Stimulated activated CD4-positive, alpha-beta T cell treated with anti-CD3 and anti-CD28 coated beads, Interleukin-1b, Interleukin-23, amount 100 ng/mL, for 24 hours (primary cell): ENCODE measurements around the gene MUC5AC.

ENCODE experiments used
- DNase-seq, 4 experiments: peaks; one replicate each; pipeline ENCODE4 v3.0.0-alpha.2; 2020; ENCODE audit warnings: low read depth in 4 of 4, low spot score in 1 of 4

The MUC5AC gene

DNA sequence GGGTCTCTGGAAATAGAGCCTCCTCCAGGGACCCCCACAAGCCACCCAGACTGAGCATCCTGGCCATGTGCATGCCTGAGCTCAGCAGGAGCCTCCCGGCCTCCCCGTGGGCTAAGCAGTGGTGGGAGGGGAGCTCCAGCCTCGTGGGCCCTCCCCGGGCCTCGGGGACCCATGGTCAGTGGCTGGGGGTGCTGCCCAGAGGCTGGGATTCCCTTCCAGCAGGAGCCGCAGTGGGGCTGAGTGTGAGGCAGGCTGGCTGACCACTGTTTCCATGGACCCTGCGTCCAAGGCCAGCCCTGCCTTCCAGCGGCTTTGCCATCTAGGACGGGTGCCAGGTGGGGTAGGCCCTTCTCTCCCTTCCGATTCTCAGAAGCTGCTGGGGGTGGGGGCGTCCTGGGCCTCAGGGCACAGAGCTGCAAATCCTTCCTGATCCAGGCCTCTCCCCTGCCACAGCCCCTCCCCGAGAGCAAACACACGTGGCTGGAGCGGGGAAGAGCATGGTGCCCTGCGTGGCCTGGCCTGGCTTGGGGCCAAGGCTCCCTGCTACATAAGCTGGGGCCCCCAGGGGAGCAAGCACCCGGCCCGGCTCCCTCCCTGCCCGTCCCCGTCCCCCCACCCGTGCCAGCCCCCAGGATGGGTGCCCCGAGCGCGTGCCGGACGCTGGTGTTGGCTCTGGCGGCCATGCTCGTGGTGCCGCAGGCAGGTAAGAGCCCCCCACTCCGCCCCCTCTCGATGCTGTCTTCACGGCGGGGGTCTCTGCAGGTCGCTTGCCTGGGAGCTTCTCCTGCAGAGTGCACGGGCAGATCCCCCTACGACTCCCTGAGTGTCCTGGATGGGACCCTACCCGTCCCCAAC, 65.0 kb downstream of the MUC5AC start, which contains the start of gene MUC5B:
Gene MUC5B, plus strand, starts transcription at position 576 of the 855 bp plus-strand sequence. Its CDS starts 58 bp downstream, at position 634.
- DNase-seq: no peak

DNA sequence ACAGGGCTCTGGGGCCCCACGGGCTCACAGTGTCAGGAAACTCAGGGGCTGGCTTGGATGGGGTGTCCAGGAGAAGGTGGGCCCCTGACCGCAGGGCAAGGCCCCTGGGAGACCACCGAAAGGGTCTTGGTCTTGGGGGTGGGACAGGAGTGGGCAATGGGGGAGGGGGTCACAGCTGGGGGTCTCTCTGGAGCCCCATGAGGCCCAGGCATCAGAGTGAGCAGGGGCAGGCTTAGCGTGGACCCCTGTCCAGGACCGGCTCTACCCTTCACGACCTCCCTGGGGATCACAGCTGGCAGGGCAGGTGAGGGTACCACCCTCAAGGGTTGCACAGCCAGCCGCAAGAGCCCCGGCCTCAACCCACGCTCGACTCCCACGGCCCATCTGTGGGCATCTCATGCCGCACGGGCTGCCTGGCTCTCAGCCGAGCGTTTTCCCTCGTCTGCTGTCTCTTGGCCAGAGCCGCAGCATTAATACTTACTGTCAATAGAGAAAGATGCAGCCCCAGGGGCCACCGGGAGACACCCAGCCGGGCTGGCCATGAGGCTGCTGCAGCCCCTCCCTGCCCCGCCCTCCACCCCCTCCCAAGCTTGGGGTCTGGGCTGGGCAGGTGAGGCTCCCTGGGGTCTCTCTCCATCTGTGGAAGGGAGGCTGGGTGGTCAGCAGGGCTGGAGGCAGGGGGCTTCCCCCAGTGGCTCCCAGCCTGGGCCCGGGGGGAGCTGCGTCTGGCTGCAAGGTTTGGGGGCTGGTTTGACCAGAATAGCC, 65.8 kb downstream of the MUC5AC start:
- no peak for DNase-seq

DNA sequence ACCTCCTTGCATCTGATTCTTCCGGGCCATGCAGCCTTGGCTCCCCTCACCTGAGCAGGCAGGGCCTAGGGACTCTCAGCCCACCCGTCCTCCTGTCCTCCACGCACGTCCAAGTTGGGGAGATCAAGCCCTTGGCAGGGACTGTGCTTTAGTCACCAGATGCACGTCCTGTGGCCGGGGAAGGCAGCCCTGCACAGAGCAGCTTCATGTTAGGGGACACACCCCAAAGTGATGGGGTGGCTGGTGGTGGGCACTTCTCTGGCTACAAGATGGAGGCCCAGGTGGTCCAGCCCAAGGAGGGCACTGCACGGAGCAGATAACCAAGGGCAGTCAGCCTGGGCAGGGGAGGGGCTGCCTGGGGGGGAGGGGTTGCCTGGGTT, 66.3 kb downstream of the MUC5AC start:
- no peak for DNase-seq

DNA sequence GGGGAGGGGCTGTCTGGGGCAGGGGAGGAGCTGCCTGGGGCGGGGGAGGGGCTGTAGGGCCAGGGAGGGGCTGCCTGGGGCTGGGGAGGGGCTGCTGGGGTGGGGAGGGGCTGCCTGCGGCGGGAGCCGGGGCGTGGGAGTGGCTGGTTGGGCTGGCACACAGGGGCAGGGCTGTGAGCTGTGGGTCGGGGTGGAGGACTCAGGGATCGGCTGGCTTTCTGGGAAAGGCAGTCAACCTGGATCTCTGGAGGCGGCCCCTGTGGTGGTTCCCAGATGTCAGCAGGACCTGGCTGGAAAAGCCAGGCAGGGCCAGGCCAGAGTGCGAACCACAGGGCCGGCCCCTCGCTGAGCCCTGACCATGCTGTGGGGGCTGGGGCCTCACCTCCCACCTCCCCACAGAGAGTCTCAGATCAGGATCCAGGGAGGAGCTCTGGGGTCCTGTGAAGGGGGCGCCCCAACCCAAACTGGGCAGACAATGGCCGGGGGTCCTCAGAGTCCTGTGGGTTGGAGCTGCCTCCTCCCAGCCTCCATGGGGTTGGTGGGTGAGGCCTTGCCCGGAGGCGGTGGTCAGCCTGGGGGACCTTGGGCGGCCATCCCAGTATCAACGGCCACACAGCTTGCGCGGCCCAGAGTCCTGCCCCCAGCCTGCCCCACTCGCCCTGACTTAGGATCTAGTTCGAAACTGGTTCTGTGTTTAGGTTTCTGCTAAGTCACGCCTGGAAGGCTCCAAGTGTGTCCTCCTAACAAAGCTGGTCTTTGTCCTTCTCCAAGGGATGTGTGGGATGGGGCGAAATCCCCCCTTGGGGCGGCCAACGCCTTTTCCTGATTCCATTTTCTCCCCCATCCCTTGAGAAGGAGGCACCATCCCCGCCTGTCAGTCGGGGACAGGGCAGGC, 67.0 kb downstream of the MUC5AC start:
- no peak for DNase-seq

DNA sequence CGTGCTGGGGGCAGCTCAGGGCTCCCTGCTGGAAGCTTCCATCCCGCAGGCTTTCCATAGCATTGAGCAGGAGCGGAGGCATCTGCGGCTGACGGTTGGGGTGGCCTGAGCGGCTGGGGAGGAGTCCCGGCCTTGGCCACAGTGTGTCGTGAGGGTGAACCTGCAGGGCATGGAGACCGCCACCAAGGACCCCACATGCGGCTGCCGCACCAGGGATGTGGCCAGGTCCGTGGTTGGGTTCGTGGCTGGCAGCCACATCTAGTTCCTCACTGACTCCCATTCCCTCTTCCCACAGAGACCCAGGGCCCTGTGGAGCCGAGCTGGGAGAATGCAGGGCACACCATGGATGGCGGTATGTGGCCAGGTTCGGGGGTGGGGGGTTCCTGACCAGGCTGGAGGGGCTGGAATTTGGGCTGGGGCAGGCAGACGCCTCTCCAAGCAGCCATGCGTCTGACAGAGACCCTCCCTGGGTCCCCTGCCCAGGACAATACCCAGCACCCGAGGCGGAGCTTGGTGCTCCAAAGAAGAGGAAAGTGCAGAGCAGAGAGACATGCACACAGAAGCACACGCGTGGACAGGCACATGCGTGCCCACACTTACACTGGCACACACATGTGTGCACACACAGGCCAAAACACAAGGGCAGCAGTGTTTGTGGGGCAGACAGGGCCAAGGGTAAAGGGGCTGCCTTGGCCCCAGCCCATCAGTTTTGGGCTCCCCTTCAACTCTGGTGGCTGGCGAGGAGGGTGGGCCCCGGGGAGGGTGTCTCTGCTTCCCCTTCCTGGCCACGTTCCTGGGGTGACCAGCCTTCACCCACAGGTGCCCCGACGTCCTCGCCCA, 67.9 kb downstream of the MUC5AC start:
- DNase-seq: no peak

DNA sequence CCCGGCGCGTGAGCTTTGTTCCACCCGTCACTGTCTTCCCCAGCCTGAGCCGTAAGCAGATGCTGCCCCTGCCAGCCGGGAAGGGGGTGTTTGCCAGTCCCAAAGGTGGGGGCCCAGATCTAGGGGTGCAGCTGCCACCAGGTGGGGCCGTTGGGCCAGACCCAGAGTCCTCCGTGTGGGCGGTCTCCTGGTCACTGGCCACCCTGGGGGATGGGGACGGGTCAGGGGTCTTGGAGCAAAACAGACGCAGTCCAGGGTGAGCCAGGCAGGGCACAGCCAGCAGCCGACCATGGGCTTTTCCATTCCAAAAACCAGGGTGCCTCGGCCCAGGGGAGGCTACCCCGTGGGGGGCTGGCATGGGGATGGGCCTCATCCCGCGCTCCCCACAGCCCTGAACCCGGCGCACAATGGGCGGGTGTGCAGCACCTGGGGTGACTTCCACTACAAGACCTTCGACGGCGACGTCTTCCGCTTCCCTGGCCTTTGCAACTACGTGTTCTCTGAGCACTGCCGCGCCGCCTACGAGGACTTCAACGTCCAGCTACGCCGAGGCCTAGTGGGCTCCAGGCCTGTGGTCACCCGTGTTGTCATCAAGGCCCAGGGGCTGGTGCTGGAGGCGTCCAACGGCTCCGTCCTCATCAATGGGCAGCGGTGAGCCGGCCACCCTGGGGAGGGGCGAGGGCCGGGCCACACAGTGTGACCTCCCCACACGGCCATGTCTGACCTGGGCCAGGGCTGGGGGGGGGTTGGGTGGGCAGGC, 68.7 kb downstream of the MUC5AC start:
- no peak for DNase-seq

DNA sequence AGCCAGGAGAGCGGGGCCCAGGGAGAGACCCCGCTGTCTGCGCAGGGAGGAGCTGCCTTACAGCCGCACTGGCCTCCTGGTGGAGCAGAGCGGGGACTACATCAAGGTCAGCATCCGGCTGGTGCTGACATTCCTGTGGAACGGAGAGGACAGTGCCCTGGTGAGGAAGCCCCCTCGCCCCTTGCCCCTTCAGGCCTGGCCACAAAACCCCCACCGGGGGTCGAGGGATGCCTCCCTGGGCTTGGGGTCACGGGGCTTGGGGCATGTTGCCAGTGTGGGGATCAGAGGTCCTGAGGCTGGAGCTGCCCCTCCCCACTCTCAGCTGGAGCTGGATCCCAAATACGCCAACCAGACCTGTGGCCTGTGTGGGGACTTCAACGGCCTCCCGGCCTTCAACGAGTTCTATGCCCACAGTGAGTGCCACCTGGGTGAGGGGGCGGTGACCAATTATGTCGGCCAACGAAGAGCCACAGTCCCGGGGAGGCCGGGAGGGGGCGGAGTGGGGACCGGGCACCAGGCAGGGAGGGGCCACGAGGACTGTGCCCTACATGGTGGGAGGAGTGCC, 69.3 kb downstream of the MUC5AC start:
- no peak for DNase-seq

DNA sequence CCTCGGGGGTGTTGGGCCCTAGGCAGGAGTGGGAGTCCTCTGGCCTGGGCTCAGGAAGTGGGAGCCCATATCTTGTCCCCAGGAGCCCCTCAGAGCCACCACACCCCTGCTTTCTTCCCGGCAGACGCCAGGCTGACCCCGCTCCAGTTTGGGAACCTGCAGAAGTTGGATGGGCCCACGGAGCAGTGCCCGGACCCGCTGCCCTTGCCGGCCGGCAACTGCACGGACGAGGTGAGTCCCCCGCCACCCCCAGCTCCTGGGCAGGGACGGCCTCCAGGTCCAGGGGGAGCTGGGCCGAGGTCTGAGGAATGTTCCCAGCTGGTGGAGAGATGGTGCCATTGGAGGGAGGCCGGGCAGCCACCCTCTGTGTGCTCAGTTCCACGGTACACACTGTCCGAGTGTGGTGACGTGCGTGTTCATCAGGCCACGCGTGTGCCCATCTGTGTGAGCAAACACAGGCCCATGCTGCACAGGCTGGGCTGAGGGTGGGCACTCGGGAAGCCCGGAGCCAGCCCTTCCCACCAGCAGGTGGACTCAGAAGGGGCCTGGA, 69.9 kb downstream of the MUC5AC start:
- no peak for DNase-seq

DNA sequence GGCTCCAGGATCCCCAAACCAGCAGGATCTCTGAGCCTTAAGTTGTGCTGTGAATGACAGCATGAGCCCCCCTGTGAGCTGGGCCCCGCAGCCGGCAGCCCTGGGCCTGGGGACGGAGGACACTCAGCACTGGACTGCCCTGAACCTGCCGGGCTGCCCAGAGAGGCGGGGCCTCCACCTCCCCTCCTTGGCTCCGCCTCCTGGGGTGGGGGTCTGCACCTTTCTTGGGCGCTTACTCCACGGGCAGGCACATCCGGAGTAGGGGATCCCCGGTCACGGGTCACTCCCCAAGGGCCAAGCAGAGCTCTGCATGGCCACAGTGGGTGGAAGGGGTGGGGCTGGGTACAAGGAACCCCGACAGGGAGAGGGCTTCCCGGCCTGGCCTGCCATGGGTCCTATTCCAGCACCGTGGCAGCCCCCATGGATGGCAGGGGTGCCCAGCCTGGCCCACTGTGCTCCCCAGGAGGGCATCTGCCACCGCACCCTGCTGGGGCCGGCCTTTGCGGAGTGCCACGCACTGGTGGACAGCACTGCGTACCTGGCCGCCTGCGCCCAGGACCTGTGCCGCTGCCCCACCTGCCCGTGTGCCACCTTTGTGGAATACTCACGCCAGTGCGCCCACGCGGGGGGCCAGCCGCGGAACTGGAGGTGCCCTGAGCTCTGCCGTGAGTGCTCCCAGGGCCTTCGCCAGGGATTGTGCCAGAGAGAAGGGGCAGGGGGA, 70.5 kb downstream of the MUC5AC start:
- no peak for DNase-seq

DNA sequence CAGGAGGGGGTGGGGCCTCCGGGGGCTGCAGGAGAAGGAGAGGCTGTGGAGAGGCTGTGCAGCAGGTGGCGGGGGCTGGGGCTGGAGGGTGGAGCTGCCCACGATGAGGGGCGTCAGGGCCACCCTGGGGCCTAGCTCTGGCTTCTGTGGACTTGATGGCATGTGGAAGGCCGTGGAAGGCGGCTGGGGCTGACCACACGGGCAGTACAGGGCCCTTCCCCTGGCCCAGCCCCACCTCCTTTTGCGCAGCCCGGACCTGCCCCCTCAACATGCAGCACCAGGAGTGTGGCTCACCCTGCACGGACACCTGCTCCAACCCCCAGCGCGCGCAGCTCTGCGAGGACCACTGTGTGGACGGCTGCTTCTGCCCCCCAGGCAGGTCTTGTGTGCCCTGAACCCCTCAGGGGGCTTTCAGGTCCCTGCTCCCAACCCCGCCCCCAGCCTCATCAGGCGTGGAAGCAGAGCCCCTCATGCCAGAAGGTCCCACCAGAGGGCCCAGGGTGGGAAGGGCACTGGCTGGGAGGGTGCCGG, 71.2 kb downstream of the MUC5AC start:
- no peak for DNase-seq

DNA sequence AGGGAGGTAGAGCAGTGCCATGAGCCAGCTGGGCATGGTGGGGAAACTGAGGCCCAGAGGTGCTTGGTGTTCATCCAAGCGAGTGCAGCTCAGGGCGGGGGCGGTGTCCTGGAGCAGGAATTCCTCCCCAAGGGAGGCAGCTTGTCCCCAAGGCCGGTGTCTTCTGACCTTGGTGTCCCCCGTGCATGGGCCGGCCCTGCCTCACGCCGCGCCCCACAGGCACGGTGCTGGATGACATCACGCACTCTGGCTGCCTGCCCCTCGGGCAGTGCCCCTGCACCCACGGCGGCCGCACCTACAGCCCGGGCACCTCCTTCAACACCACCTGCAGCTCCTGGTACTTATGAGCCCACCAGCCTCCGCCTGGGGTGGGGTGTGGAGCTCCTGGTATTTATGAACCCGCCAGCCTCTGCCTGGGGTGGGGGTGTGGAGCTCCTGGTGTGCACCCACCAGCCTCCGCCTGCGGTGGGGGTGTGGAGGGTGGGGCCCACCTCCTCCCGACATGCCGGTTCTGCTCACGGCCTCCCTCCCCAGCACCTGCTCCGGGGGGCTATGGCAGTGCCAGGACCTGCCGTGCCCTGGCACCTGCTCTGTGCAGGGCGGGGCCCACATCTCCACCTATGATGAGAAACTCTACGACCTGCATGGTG, 71.8 kb downstream of the MUC5AC start:
- no peak for DNase-seq

DNA sequence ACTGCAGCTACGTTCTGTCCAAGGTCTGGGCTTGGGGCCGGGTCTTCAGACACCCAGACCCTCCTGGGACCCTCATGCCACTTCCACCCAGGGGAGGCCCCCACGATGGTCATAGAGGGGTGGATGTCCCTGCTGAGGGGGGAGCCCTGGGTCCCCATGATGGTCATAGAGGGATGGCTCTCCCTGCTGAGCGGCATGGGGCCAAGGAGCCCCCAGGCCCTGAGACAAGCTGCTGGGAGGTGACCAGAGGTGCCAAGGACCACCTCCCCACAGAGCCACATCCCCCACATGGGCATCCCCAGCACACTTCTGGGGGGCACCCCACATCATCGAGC, 72.3 kb downstream of the MUC5AC start:
- no peak for DNase-seq

DNA sequence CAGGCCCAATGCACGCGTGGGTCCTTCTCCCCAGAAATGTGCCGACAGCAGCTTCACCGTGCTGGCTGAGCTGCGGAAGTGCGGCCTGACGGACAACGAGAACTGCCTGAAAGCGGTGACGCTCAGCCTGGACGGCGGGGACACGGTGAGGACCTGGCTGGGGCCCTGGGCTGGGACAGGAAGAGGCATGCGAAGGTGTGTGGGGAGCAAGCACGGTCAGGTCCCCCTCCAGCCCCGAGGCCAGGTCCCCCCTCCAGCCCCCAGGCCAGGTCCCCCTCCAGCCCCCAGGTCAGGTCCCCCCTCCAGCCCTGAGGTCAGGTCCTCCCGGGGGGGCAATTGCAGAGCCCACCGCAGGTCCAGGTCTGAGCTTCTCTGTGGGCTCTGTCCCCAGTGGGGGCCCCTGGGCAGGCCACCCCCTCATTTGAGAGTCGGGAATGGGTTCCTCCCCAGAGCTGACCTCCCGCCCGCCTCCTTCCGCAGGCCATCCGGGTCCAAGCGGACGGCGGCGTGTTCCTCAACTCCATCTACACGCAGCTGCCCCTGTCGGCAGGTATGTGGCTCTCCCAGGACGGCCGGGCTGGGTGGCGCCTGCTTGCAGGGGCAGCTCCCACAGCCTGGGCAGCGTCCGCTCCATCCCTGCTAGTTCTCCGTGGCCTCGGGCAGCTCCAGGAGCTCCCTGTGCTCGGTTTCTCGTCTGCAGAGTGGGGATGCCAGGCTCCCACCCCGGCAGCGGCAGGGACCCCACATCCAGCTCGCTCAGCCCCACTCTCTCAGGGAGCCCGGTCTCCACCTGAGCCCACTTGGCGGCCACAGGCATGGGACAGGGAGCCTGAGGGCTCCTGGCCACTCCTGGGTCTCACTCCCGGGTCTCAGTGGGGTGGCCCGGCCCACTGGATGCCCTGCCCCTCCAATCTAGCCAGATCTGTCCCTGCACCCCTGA, 73.0 kb downstream of the MUC5AC start:
- no peak for DNase-seq

DNA sequence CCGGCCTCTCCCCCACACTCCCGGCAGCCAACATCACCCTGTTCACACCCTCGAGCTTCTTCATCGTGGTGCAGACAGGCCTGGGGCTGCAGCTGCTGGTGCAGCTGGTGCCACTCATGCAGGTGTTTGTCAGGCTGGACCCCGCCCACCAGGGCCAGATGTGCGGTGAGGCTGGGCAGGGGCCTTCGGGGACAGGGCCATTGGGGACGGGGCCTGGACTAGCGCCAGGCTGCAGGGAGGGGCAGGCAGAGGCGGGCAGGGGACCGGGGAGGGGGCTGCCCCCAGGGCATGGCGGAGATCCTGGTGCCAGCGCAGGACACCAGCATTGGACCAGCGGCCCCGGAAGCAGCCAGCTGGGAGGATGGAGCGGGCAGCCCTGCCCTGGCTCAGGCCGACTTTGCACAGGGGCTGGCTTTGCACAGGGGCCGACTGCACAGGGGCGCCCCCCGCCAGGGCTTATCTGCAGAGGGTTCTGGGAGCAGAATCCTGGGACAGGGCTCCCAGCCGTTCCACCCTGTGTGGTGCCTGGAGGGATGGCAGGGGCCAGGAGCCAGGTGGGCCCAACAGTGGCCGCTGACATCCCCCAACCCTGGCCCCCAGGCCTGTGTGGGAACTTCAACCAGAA, 73.8 kb downstream of the MUC5AC start:
- no peak for DNase-seq

DNA sequence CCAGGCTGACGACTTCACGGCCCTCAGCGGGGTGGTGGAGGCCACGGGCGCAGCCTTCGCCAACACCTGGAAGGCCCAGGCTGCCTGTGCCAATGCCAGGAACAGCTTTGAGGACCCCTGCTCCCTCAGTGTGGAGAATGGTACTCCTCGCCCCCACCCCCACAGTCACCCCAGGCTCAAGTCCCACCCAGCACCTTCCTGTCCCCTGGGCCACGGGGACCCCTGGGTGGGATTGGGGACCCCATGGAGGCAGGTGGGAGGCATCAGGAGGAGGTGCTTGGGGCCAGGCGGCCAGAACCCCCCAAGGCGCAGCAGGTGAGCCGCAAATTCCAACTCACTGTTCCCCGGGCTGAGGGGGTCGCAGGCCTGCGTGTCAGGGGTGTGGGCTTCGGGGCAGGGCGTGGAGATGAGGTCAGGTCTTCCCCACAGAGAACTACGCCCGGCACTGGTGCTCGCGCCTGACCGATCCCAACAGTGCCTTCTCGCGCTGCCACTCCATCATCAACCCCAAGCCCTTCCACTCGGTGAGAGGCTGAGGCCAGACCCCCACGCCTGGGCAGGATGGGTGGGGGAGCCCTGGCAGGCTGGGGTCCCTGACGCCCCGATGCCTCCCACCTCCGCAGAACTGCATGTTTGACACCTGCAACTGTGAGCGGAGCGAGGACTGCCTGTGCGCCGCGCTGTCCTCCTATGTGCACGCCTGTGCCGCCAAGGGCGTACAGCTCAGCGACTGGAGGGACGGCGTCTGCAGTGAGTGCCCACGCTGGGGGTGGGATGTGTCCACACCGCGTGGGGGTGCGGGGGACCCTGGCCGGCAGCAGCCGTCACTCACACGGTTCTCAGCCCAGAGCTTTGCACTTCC, 74.5 kb downstream of the MUC5AC start:
- no peak for DNase-seq
